Lung (tissue), 12 donors: ENCODE measurements around the gene PELI3. TPM values are rescaled to one million over a fixed set of nuclear protein-coding genes. Genes with fewer than 3 reads are reported as not detected.

ENCODE experiments used
- ATAC-seq: fragments of 200-7000 bp; cut with Tn5 transposase; one replicate; pipeline ENCODE4 v1.9.1; 2020; ENCODE audit warnings: moderate number of reproducible peaks; ENCODE audit not compliant: insufficient read depth, low FRiP score
- DNase-seq, 3 donors: peaks; one replicate each; pipeline ENCODE4 v3.0.0-alpha.2; 2013 to 2017
- H3K27ac ChIP-seq, 2 donors: one replicate each; pipeline ENCODE4 v1.5.1; 2013; ENCODE audit warnings: mild to moderate bottlenecking in 2 of 2, moderate library complexity in 2 of 2, control low read depth in 1 of 2, inconsistent platforms in 1 of 2, low read depth in 1 of 2, low read length in 1 of 2
- H3K27me3 ChIP-seq, 3 donors: one replicate each; pipeline ENCODE4 v1.5.1; 2013; ENCODE audit warnings: low read length in 2 of 3; ENCODE audit not compliant: control insufficient read depth in 3 of 3, insufficient read depth in 3 of 3
- H3K36me3 ChIP-seq, 4 donors: one replicate each; pipeline ENCODE4 v1.5.1; 2013; ENCODE audit warnings: low read length in 4 of 4, mild to moderate bottlenecking in 1 of 4, moderate library complexity in 1 of 4; ENCODE audit not compliant: control insufficient read depth in 4 of 4, insufficient read depth in 4 of 4
- H3K4me1 ChIP-seq, 5 donors: one replicate each; pipeline ENCODE4 v1.5.1; 2013; ENCODE audit warnings: low read length in 5 of 5, mild to moderate bottlenecking in 2 of 5, moderate library complexity in 1 of 5; ENCODE audit not compliant: control insufficient read depth in 5 of 5, insufficient read depth in 5 of 5
- H3K4me3 ChIP-seq: one replicate; pipeline ENCODE4 v1.5.1; 2013; ENCODE audit warnings: mild to moderate bottlenecking, control low read depth, moderate library complexity
- H3K9ac ChIP-seq, 2 donors: one replicate each; pipeline ENCODE4 v1.5.1; 2013; ENCODE audit warnings: low read length in 2 of 2, control low read depth in 1 of 2; ENCODE audit not compliant: insufficient read depth in 1 of 2
- H3K9me3 ChIP-seq, 4 donors: one replicate each; pipeline ENCODE4 v1.5.1; 2013; ENCODE audit warnings: low read length in 3 of 4, mild to moderate bottlenecking in 1 of 4, moderate library complexity in 1 of 4; ENCODE audit not compliant: control insufficient read depth in 4 of 4, insufficient read depth in 3 of 4
- WGBS, 2 donors: extraction: QIAGEN DNeasy Blood & Tissue Kit; methylation state at CpG; one replicate each; pipeline ENCODE4 v1.1.7; 2013; 5-methylcytosine and 5-hydroxymethylcytosine counted together
- polyA plus RNA-seq, 2 donors: library from polyadenylated mRNA; stranded (reverse); fragments of 200-250 nt; gene quantifications; one replicate each; pipeline ENCODE4 v1.2.1, GENCODE V29; 2013
- total RNA-seq, 2 donors: library from RNA; depleted of rRNA in 1 of 2; stranded (reverse); fragments of >200 nt in 1 of 2; gene quantifications; one replicate each; pipeline ENCODE4 v1.2.1, GENCODE V29; 2014 to 2021
- TF ChIP-seq, protein P1 (sequence below): IDR thresholded peaks from 2 replicates; pipeline ENCODE4 v1.5.1; 2012; ENCODE audit warnings: mild to moderate bottlenecking; ENCODE audit errors: control extremely low read depth, extremely low read depth
- donor health status: control.
- donor health status: control.
- donor health status: Bipolar disorder and iron deficiency.
- donor health status: healthy.
- donor health status: DM: yes; HTN: yes; CAD: no.

The PELI3 gene
- total and polyA plus RNA-seq, 4 donors: 4.9 to 12.6 (median 7.5) TPM

GRCh38 chr11:66451663-66452062 is 15.0 kb upstream of the PELI3 start:
- 80 to 90% methylated on average over 4 of the region's 4 CpGs for WGBS, 2 donors
- ATAC-seq (no peak), DNase-seq (no peak)
- H3K9ac ChIP-seq: no peak overlapping the region
- H3K27me3 ChIP-seq: peaks cover 0 to 5% (median 0%) of the 10 kb centered on the region in 3 donors
- no peak overlapping the region for H3K27ac ChIP-seq
- H3K36me3 ChIP-seq: no peaks in the 10 kb centered on the region
- H3K4me1 ChIP-seq: no peaks in the 10 kb centered on the region
- no peak overlapping the region for H3K4me3 ChIP-seq
- TF ChIP-seq, protein P1, sequence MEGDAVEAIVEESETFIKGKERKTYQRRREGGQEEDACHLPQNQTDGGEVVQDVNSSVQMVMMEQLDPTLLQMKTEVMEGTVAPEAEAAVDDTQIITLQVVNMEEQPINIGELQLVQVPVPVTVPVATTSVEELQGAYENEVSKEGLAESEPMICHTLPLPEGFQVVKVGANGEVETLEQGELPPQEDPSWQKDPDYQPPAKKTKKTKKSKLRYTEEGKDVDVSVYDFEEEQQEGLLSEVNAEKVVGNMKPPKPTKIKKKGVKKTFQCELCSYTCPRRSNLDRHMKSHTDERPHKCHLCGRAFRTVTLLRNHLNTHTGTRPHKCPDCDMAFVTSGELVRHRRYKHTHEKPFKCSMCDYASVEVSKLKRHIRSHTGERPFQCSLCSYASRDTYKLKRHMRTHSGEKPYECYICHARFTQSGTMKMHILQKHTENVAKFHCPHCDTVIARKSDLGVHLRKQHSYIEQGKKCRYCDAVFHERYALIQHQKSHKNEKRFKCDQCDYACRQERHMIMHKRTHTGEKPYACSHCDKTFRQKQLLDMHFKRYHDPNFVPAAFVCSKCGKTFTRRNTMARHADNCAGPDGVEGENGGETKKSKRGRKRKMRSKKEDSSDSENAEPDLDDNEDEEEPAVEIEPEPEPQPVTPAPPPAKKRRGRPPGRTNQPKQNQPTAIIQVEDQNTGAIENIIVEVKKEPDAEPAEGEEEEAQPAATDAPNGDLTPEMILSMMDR: no peak
- peaks cover 0 to 3% (median 0%) of the 10 kb centered on the region in 4 donors for H3K9me3 ChIP-seq

GRCh38 chr11:66454247-66454646 is 12.5 kb upstream of the PELI3 start:
- WGBS, 2 donors: 21 to 36% methylated on average over 6 of the region's 6 CpGs
- no peak overlapping the region for H3K4me3 ChIP-seq
- H3K9ac ChIP-seq: no peak overlapping the region
- no peak overlapping the region for H3K27ac ChIP-seq
- H3K4me1 ChIP-seq: no peaks in the 10 kb centered on the region
- ATAC-seq (no peak), DNase-seq (no peak)
- H3K36me3 ChIP-seq: no peaks in the 10 kb centered on the region
- TF ChIP-seq, protein P1: no peak
- H3K27me3 ChIP-seq: peaks cover 0 to 5% (median 0%) of the 10 kb centered on the region in 3 donors
- H3K9me3 ChIP-seq: peaks cover 0 to 3% (median 0%) of the 10 kb centered on the region in 4 donors

- ATAC-seq (no peak), DNase-seq (no peak)
- Histone ChIP-seq H3K27ac (no peak overlapping the region), H3K9ac (no peak overlapping the region), H3K9me3 (peaks cover 0 to 3% (median 0%) of the 10 kb centered on the region in 4 donors), H3K36me3 (no peaks in the 10 kb centered on the region), H3K4me1 (no peaks in the 10 kb centered on the region), H3K4me3 (no peak overlapping the region), H3K27me3 (peaks cover 0 to 5% (median 0%) of the 10 kb centered on the region in 3 donors)
- WGBS, 2 donors: 37 to 56% methylated on average over 3 of the region's 3 CpGs
- TF ChIP-seq, protein P1: no peak
Measured at GRCh38 chr11:66454828-66455227, 11.9 kb upstream of the PELI3 start.

- TF ChIP-seq, protein P1: no peak
- Histone ChIP-seq H3K27me3 (peaks cover 0 to 5% (median 0%) of the 10 kb centered on the region in 3 donors), H3K4me1 (no peaks in the 10 kb centered on the region), H3K27ac (no peak overlapping the region), H3K36me3 (no peaks in the 10 kb centered on the region), H3K9me3 (no peaks in the 10 kb centered on the region), H3K4me3 (no peak overlapping the region), H3K9ac (no peak overlapping the region)
- DNase-seq (no peak), ATAC-seq (no peak)
- WGBS, 2 donors: 58 to 71% methylated on average over 6 of the region's 6 CpGs
Measured at GRCh38 chr11:66457826-66458225, 8.9 kb upstream of the PELI3 start.
